ENCODE data around the gene IL4I1.
A peak's percentile ranks its signal among the peaks of the same experiment; 100 is the strongest.

IL4I1 gene

GRCh38 chr19:49873834-49874233 lies 22.9 kb downstream of the IL4I1 start:
- no peak for DNase-seq (ENCODE audit: low read depth)
- TF ChIP-seq CTCF (IDR thresholded peaks at IDR 0.05; ENCODE audit: low read depth, low read length, missing control alignments) = no peak
- no peak overlapping the region for H3K4me3 ChIP-seq (ENCODE audit: low read depth, low read length)

GRCh38 chr19:49873129-49873521 lies 23.6 kb downstream of the IL4I1 start:
- DNase-seq (ENCODE audit: low read depth) = no peak
- no peak overlapping the region for H3K4me3 ChIP-seq (ENCODE audit: low read depth, low read length)
- TF ChIP-seq CTCF (IDR thresholded peaks at IDR 0.05; ENCODE audit: low read depth, low read length, missing control alignments) = no peak

- no peak for DNase-seq (ENCODE audit: low read depth)
- H3K4me3 ChIP-seq (ENCODE audit: low read depth, low read length) = no peak overlapping the region
- TF ChIP-seq CTCF (IDR thresholded peaks at IDR 0.05; ENCODE audit: low read depth, low read length, missing control alignments) = no peak
Measured at GRCh38 chr19:49872245-49873128, 24.2 kb downstream of the IL4I1 start.

- no peak overlapping the region for H3K4me3 ChIP-seq (ENCODE audit: low read depth, low read length)
- no peak for DNase-seq (ENCODE audit: low read depth)
- no peak for TF ChIP-seq CTCF (IDR thresholded peaks at IDR 0.05; ENCODE audit: low read depth, low read length, missing control alignments)
Measured at GRCh38 chr19:49871349-49871985, 25.2 kb downstream of the IL4I1 start.

GRCh38 chr19:49870309-49870901 lies 26.3 kb downstream of the IL4I1 start:
- DNase-seq (ENCODE audit: low read depth) = no peak
- TF ChIP-seq CTCF (IDR thresholded peaks at IDR 0.05; ENCODE audit: low read depth, low read length, missing control alignments) = no peak
- H3K4me3 ChIP-seq (ENCODE audit: low read depth, low read length) = peak overlapping the region; percentile 56

- peak; percentile 99 for DNase-seq (ENCODE audit: low read depth)
- no peak for TF ChIP-seq CTCF (IDR thresholded peaks at IDR 0.05; ENCODE audit: low read depth, low read length, missing control alignments)
- peak overlapping the region; percentile 56 for H3K4me3 ChIP-seq (ENCODE audit: low read depth, low read length)
Measured at GRCh38 chr19:49869484-49870308, 27.0 kb downstream of the IL4I1 start.
